HL-60 (cell line): ENCODE measurements around the gene EGFL7.

ENCODE experiments used
- DNase-seq, 2 experiments: peaks; one replicate each; pipeline ENCODE4 v3.0.0-alpha.2; 2010 to 2020; ENCODE audit warnings: low read depth in 1 of 2, low spot score in 1 of 2
- H3K27ac ChIP-seq: fragments of 250-450 bp; sonication (Bioruptor Pico); replicated peaks from 2 replicates; pipeline ENCODE4 v1.5.1; 2020; ENCODE audit warnings: mild to moderate bottlenecking, moderate library complexity
- H3K27me3 ChIP-seq: fragments of 250-450 bp; sonication (Bioruptor Pico); 2 replicates; pipeline ENCODE4 v1.5.1; 2021; ENCODE audit warnings: mild to moderate bottlenecking, moderate library complexity; ENCODE audit not compliant: insufficient read depth, poor library complexity, severe bottlenecking
- H3K4me3 ChIP-seq: replicated peaks from 2 replicates; pipeline ENCODE4 v1.5.1; 2011; ENCODE audit warnings: mild to moderate bottlenecking, control low read depth, low read length; ENCODE audit not compliant: insufficient read depth
- CTCF ChIP-seq: IDR thresholded peaks from one replicate; pipeline ENCODE4 v1.5.1; 2011; ENCODE audit warnings: low read length, control low read depth, inconsistent platforms; ENCODE audit not compliant: insufficient read depth
- GABPA ChIP-seq: IDR thresholded peaks from 2 replicates; pipeline ENCODE4 v1.6.1; 2012; ENCODE audit warnings: low read depth
- POLR2AphosphoS5 ChIP-seq: IDR thresholded peaks from 2 replicates; pipeline ENCODE4 v1.6.1; 2012; ENCODE audit warnings: low read depth
- REST ChIP-seq: IDR thresholded peaks from 2 replicates; pipeline ENCODE4 v1.6.1; 2012; ENCODE audit warnings: low read depth; ENCODE audit not compliant: insufficient replicate concordance
- SPI1 ChIP-seq: IDR thresholded peaks from 2 replicates; pipeline ENCODE4 v1.6.1; 2012; ENCODE audit warnings: low read depth, mild to moderate bottlenecking, borderline replicate concordance

EGFL7 gene

GRCh38 chr9:136626066-136626725 is 36.5 kb upstream of the EGFL7 start:
- TF ChIP-seq POLR2AphosphoS5 (no peak), CTCF (no peak), SPI1 (no peak), REST (no peak), GABPA (no peak)
- H3K4me3 ChIP-seq, result no peak overlapping the region
- no peak overlapping the region for H3K27ac ChIP-seq
- no peak for DNase-seq
- H3K27me3 ChIP-seq, result no peaks in the 10 kb centered on the region

GRCh38 chr9:136626740-136627642 is 35.7 kb upstream of the EGFL7 start:
- H3K27ac ChIP-seq, result no peak overlapping the region
- DNase-seq, result no peak
- TF ChIP-seq GABPA (no peak), POLR2AphosphoS5 (no peak), CTCF (no peak), REST (no peak), SPI1 (no peak)
- peaks cover 3% of the 10 kb centered on the region for H3K27me3 ChIP-seq
- no peak overlapping the region for H3K4me3 ChIP-seq

GRCh38 chr9:136627703-136628102 is 35.0 kb upstream of the EGFL7 start:
- DNase-seq, result no peak
- peaks cover 3% of the 10 kb centered on the region for H3K27me3 ChIP-seq
- no peak overlapping the region for H3K27ac ChIP-seq
- no peak overlapping the region for H3K4me3 ChIP-seq
- TF ChIP-seq SPI1, result no peak
- no peak for TF ChIP-seq GABPA
- TF ChIP-seq POLR2AphosphoS5, result no peak
- TF ChIP-seq REST, result no peak
- TF ChIP-seq CTCF, result no peak
